Cardiac muscle cell (in vitro differentiated cells and primary cell): Measurements from ENCODE around the gene CTBP2. TPM values are rescaled to one million over a fixed set of nuclear protein-coding genes. Genes with fewer than 3 reads are reported as not detected.
A peak's percentile ranks its signal among the peaks of the same experiment; 100 is the strongest.

ENCODE experiments used
- DNase-seq, 2 donors: peaks; one replicate each; pipeline versions ENCODE4 v3.0.0 to v3.0.0-alpha.2; 2010 to 2017; ENCODE audit warnings: low read depth in 1 of 2, low spot score in 1 of 2
- H3K27ac ChIP-seq: fragments of 200-600 bp; sonication (generic); 2 replicates; pipeline ENCODE4 v1.5.1; 2016
- H3K27me3 ChIP-seq: fragments of 200-600 bp; sonication (generic); 2 replicates; pipeline ENCODE4 v1.6.0; 2016; ENCODE audit warnings: control low read depth
- H3K36me3 ChIP-seq: fragments of 200-600 bp; sonication (generic); 2 replicates; pipeline ENCODE4 v1.5.1; 2016; ENCODE audit warnings: control low read depth
- H3K4me1 ChIP-seq: fragments of 200-600 bp; sonication (generic); 2 replicates; pipeline ENCODE4 v1.8.1; 2017; ENCODE audit warnings: low read depth, mild to moderate bottlenecking, mixed run types
- H3K4me3 ChIP-seq: fragments of 200-600 bp; sonication (generic); 2 replicates; pipeline ENCODE4 v1.5.1; 2016; ENCODE audit warnings: mild to moderate bottlenecking
- H3K9me3 ChIP-seq: fragments of 200-600 bp; sonication (generic); 2 replicates; pipeline ENCODE4 v1.5.1; 2017; ENCODE audit warnings: low read depth, mild to moderate bottlenecking, control low read depth
- polyA plus RNA-seq: library from polyadenylated mRNA; unstranded; fragments of >200 nt; fragmentation: Nextera tagmentation; extraction: Ambion mirVana; gene quantifications from 2 replicates; pipeline ENCODE4 v1.2.1, GENCODE V29; 2016
- total RNA-seq: library from RNA; depleted of rRNA; stranded (reverse); fragments of >200 nt; gene quantifications from 2 replicates; pipeline ENCODE4 v1.2.3, GENCODE V29; 2016
- TF ChIP-seq, protein P1 (sequence below): IDR thresholded peaks from 2 replicates; pipeline ENCODE4 v1.5.1; 2012; ENCODE audit warnings: low read depth, mild to moderate bottlenecking, low read length

The CTBP2 gene
- total and polyA plus RNA-seq, 2 experiments from 2014 or later: 67.4 to 74.5 TPM

DNA sequence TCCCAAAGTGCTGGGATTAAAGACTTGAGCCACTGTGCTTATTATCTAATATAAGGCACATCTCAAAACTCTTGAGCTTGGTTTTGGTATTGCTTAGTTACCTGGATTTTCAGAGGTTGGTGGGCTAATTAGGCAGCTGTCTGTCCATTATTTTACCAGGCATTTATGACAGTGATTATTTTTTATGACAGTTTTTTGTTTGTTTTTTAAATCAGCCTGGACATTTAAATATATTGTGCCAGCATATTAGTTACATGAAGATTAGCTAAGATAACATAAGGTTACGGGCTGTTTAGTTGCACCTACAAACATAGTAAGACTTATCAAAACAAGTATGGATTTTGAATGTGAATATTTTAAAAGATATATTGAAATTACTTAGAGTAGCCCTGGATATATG, 221.1 kb downstream of the CTBP2 start:
- Histone ChIP-seq H3K4me3 (no peak overlapping the region), H3K4me1 (peaks cover 40% of the 10 kb centered on the region)

DNA sequence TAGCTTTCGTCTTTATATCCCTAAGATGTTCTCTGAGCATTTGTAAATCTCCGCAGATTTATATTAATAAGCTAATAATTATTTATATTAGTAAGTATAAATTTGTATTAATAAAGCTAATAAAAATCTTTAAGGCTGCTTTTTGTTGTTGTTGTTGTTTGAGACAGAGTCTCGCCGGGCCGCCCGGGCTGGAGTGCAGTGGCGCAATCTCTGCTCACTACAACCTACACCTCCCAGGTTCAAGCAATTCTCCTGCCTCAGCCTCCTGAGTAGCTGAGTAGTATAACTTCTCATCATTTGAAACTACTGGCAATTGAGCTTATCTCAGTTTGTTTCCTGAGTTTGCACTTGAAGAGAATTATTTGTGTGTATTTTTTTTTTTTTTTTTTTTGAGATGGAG, 223.6 kb downstream of the CTBP2 start:
- Histone ChIP-seq H3K36me3 (no peaks in the 10 kb centered on the region), H3K9me3 (no peaks in the 10 kb centered on the region), H3K4me3 (no peak overlapping the region), H3K27me3 (no peaks in the 10 kb centered on the region), H3K27ac (no peak overlapping the region), H3K4me1 (peaks cover 35% of the 10 kb centered on the region)
- DNase-seq: no peak
- TF ChIP-seq, protein P1, sequence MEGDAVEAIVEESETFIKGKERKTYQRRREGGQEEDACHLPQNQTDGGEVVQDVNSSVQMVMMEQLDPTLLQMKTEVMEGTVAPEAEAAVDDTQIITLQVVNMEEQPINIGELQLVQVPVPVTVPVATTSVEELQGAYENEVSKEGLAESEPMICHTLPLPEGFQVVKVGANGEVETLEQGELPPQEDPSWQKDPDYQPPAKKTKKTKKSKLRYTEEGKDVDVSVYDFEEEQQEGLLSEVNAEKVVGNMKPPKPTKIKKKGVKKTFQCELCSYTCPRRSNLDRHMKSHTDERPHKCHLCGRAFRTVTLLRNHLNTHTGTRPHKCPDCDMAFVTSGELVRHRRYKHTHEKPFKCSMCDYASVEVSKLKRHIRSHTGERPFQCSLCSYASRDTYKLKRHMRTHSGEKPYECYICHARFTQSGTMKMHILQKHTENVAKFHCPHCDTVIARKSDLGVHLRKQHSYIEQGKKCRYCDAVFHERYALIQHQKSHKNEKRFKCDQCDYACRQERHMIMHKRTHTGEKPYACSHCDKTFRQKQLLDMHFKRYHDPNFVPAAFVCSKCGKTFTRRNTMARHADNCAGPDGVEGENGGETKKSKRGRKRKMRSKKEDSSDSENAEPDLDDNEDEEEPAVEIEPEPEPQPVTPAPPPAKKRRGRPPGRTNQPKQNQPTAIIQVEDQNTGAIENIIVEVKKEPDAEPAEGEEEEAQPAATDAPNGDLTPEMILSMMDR: no peak

More for the DNA sequence above, 221.1 kb downstream of the CTBP2 start:
- no peak for DNase-seq
- Histone ChIP-seq H3K27ac (peak overlapping the region; percentile 78), H3K27me3 (no peaks in the 10 kb centered on the region), H3K9me3 (no peaks in the 10 kb centered on the region), H3K36me3 (no peaks in the 10 kb centered on the region)
- TF ChIP-seq, protein P1: no peak

DNA sequence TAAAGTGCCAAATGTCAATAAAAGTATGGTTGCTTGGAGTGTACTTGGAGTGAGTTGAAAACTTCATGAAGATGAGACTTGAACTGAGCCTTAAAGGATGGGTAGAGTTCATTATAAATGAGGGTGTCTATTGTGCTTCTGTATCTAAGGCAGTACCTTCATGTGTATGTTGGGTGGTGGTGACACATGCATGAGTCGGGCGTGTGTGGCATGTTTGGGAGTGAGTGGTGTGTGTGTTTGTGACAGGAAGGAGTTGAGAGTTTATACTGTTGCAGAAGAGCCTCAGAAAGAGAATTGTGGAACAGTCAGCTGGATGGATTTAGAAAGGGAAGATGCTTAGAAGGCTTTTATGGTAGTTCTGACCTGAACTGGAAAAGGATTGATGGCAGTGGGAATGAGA, 224.4 kb downstream of the CTBP2 start:
- no peak overlapping the region for H3K27ac ChIP-seq
- no peak for DNase-seq
- H3K27me3 ChIP-seq: no peaks in the 10 kb centered on the region
- no peaks in the 10 kb centered on the region for H3K36me3 ChIP-seq
- no peak overlapping the region for H3K4me3 ChIP-seq
- TF ChIP-seq, protein P1: no peak
- H3K4me1 ChIP-seq: peaks cover 33% of the 10 kb centered on the region
- no peaks in the 10 kb centered on the region for H3K9me3 ChIP-seq

Other genes starting within 250 kb of the CTBP2 start
- 16.2 and 20.9 TPM in 2 replicates for gene ZRANB1, start 218.4 kb downstream of the CTBP2 start, total RNA-seq
- 11.0 and 16.2 TPM in 2 replicates for gene ZRANB1, start 218.4 kb downstream of the CTBP2 start, polyA plus RNA-seq